ENCODE data around the gene IRS2. TPM values are rescaled to one million over a fixed set of nuclear protein-coding genes. Genes with fewer than 3 reads are reported as not detected.

The IRS2 gene
- polyA plus RNA-seq, 1 donor (not counting 4 experiments of a cell fraction or from before 2014, with no cell fraction given) = 2.3 TPM

GRCh38 chr13:109719962-109720646 lies 66.3 kb downstream of the IRS2 start:
- H3K9ac ChIP-seq (ENCODE audit: control insufficient read depth, extremely low read depth, insufficient read depth, low read length) = no peak overlapping the region

GRCh38 chr13:109718726-109719125 lies 67.7 kb downstream of the IRS2 start:
- H3K4me1 ChIP-seq (ENCODE audit: control insufficient read depth, extremely low read depth, insufficient read depth, low read length) = no peaks in the 10 kb centered on the region
- FAIRE-seq = no peak
- dilution Hi-C loops (cut with MboI; ENCODE audit: extremely low pct_ligation_motif_present, low sequenced_read_pairs) = no loop called here

More at GRCh38 chr13:109719962-109720646, 66.3 kb downstream of the IRS2 start:
- no peak for TF ChIP-seq EZH2 (IDR thresholded peaks at IDR 0.05; ENCODE audit: low read length)
- TF ChIP-seq CTCF (optimal IDR thresholded peaks at IDR 0.05 in 1 of 3, IDR thresholded peaks at IDR 0.05 in 1 of 3, conservative IDR thresholded peaks at IDR 0.05 in 1 of 3; ENCODE audit: extremely low read depth in 1 of 3, insufficient read depth in 2 of 3, low read length in 3 of 3) = no peak
- H3K4me2 ChIP-seq (ENCODE audit: control insufficient read depth, extremely low read depth, insufficient read depth, low read depth, low read length) = no peak overlapping the region
- H3K36me3 ChIP-seq (ENCODE audit: control insufficient read depth in 2 of 2, extremely low read depth in 1 of 2, insufficient read depth in 2 of 2, low read length in 2 of 2) = no peaks in the 10 kb centered on the region
- H3K9me1 ChIP-seq (ENCODE audit: control insufficient read depth, extremely low read depth, insufficient read depth, low read length) = no peaks in the 10 kb centered on the region
- FAIRE-seq (no peak), DNase-seq (ENCODE audit: low read depth, low spot score) (no peak)
- no peak overlapping the region for H3K27ac ChIP-seq (ENCODE audit: control insufficient read depth, insufficient read depth, low read length)
- dilution Hi-C loops (cut with MboI; ENCODE audit: extremely low pct_ligation_motif_present, low sequenced_read_pairs) = no loop called here
- H3K4me3 ChIP-seq (ENCODE audit: control insufficient read depth in 2 of 3, extremely low read depth in 1 of 3, insufficient read depth in 2 of 3, low read depth in 1 of 3, low read length in 3 of 3) = no peak overlapping the region
- no peaks in the 10 kb centered on the region for H3K4me1 ChIP-seq (ENCODE audit: control insufficient read depth, extremely low read depth, insufficient read depth, low read length)
- no peaks in the 10 kb centered on the region for H3K27me3 ChIP-seq (ENCODE audit: control insufficient read depth, extremely low read depth, insufficient read depth, low read length)
- no peaks in the 10 kb centered on the region for H3K79me2 ChIP-seq (ENCODE audit: control insufficient read depth, insufficient read depth, low read length)
- H2AFZ ChIP-seq (ENCODE audit: control insufficient read depth, low read length) = no peak overlapping the region
- H3K9me3 ChIP-seq (ENCODE audit: control insufficient read depth, low read depth, low read length) = no peaks in the 10 kb centered on the region
- no peaks in the 10 kb centered on the region for H4K20me1 ChIP-seq (ENCODE audit: control insufficient read depth, extremely low read depth, insufficient read depth, low read length)

More at GRCh38 chr13:109718726-109719125, 67.7 kb downstream of the IRS2 start:
- Histone ChIP-seq H3K27ac (ENCODE audit: control insufficient read depth, insufficient read depth, low read length) (no peak overlapping the region), H4K20me1 (ENCODE audit: control insufficient read depth, extremely low read depth, insufficient read depth, low read length) (no peaks in the 10 kb centered on the region), H3K27me3 (ENCODE audit: control insufficient read depth, extremely low read depth, insufficient read depth, low read length) (no peaks in the 10 kb centered on the region), H3K79me2 (ENCODE audit: control insufficient read depth, insufficient read depth, low read length) (no peaks in the 10 kb centered on the region), H3K36me3 (ENCODE audit: control insufficient read depth in 2 of 2, extremely low read depth in 1 of 2, insufficient read depth in 2 of 2, low read length in 2 of 2) (no peaks in the 10 kb centered on the region), H3K4me2 (ENCODE audit: control insufficient read depth, extremely low read depth, insufficient read depth, low read depth, low read length) (no peak overlapping the region), H3K4me3 (ENCODE audit: control insufficient read depth in 2 of 3, extremely low read depth in 1 of 3, insufficient read depth in 2 of 3, low read depth in 1 of 3, low read length in 3 of 3) (no peak overlapping the region), H3K9me3 (ENCODE audit: control insufficient read depth, low read depth, low read length) (no peaks in the 10 kb centered on the region), H3K9ac (ENCODE audit: control insufficient read depth, extremely low read depth, insufficient read depth, low read length) (no peak overlapping the region), H3K9me1 (ENCODE audit: control insufficient read depth, extremely low read depth, insufficient read depth, low read length) (no peaks in the 10 kb centered on the region), H2AFZ (ENCODE audit: control insufficient read depth, low read length) (no peak overlapping the region)
- no peak for DNase-seq (ENCODE audit: low read depth, low spot score)
- TF ChIP-seq EZH2 (IDR thresholded peaks at IDR 0.05; ENCODE audit: low read length) (no peak), CTCF (optimal IDR thresholded peaks at IDR 0.05 in 1 of 3, IDR thresholded peaks at IDR 0.05 in 1 of 3, conservative IDR thresholded peaks at IDR 0.05 in 1 of 3; ENCODE audit: extremely low read depth in 1 of 3, insufficient read depth in 2 of 3, low read length in 3 of 3) (no peak)
